Panc1 (cell line): ENCODE measurements around the gene C5orf58. TPM values are rescaled to one million over a fixed set of nuclear protein-coding genes. Genes with fewer than 3 reads are reported as not detected.

ENCODE experiments used
- ATAC-seq: fragments of 200-7000 bp; cut with Tn5 transposase; 2 replicates; pipeline ENCODE4 v1.9.1; 2020; ENCODE audit warnings: mild to moderate bottlenecking, moderate library complexity
- BruUV-seq: library from RNA; stranded (reverse); fragments of 400-500 nt; replicated peaks from 2 replicates; lab custom pipeline; 2021; lab: Mats Ljungman, UMichigan
- CTCF ChIA-PET: fragments of 300-600 bp; sonication (Branson Sonifier 250); formaldehyde crosslinking; loops from one replicate; lab custom pipeline; 2022; ENCODE audit warnings: antibody characterized with exemption; lab: Charles Lee
- POLR2A ChIA-PET: fragments of 300-600 bp; sonication (Branson Sonifier 250); formaldehyde crosslinking; loops from one replicate; lab custom pipeline; 2022; ENCODE audit warnings: antibody characterized with exemption; lab: Charles Lee
- DNase-seq: peaks from one replicate; pipeline ENCODE4 v3.0.0-alpha.2; 2010; ENCODE audit warnings: low read depth, low spot score
- H3K27ac ChIP-seq: 2 replicates; pipeline ENCODE4 v1.5.1; 2011; ENCODE audit warnings: mild to moderate bottlenecking, low read length, inconsistent platforms
- H3K27me3 ChIP-seq: fragments of 200-500 bp; sonication (Bioruptor generic); 2 replicates; pipeline ENCODE4 v1.6.0; 2014; ENCODE audit warnings: low read length, inconsistent platforms; ENCODE audit not compliant: control insufficient read depth, insufficient read depth
- H3K36me3 ChIP-seq: fragments of 200-500 bp; sonication (Bioruptor generic); 2 replicates; pipeline ENCODE4 v1.5.1; 2014; ENCODE audit warnings: inconsistent platforms, mild to moderate bottlenecking, low read length, moderate library complexity; ENCODE audit not compliant: control insufficient read depth, insufficient read depth
- H3K4me1 ChIP-seq: 2 replicates; pipeline ENCODE4 v1.5.1; 2011; ENCODE audit warnings: inconsistent platforms, mild to moderate bottlenecking, low read length, moderate library complexity; ENCODE audit not compliant: control insufficient read depth, insufficient read depth
- H3K4me3 ChIP-seq, 2 experiments: 2 replicates each; pipeline ENCODE4 v1.5.1; 2011 to 2012; ENCODE audit warnings: low read depth in 2 of 2, low read length in 2 of 2, mild to moderate bottlenecking in 2 of 2, inconsistent platforms in 1 of 2, moderate library complexity in 1 of 2
- H3K9me3 ChIP-seq: fragments of 200-500 bp; sonication (Bioruptor generic); 2 replicates; pipeline ENCODE4 v1.5.1; 2014; ENCODE audit warnings: low read depth, mild to moderate bottlenecking, inconsistent platforms, low read length, moderate library complexity; ENCODE audit not compliant: control insufficient read depth, insufficient read depth
- POLR2AphosphoS5 ChIP-seq: IDR thresholded peaks from 2 replicates; pipeline ENCODE4 v1.6.1; 2012; ENCODE audit warnings: mild to moderate bottlenecking, low read depth, low read length, moderate library complexity
- SIN3A ChIP-seq: IDR thresholded peaks from 2 replicates; pipeline ENCODE4 v1.6.1; 2012; ENCODE audit warnings: low read depth, mild to moderate bottlenecking, low read length, moderate library complexity, borderline replicate concordance; ENCODE audit not compliant: insufficient read depth
- TCF7L2 ChIP-seq: IDR thresholded peaks from 2 replicates; pipeline ENCODE4 v1.6.1; 2011; ENCODE audit warnings: mild to moderate bottlenecking, low read depth, low read length, inconsistent platforms
- in situ Hi-C: cut with HindIII; loops from 2 replicates; pipeline ENCODE4 v1.10.0; 2016; ENCODE audit warnings: low sequenced_read_pairs, low pct_unique_long_range_greater_than_20kb
- intact Hi-C: fragments of 100-400 bp; cut with micrococcal nuclease; formaldehyde crosslinking; loops from one replicate; pipeline ENCODE4 v1.10.0; 2022; ENCODE audit not compliant: unreplicated experiment
- total RNA-seq: library from RNA; stranded (reverse); gene quantifications from one replicate; pipeline ENCODE4 v1.2.1, GENCODE V29; 2021; ENCODE audit not compliant: unreplicated experiment
- TF ChIP-seq, protein P1 (sequence below): fragments of 450-650 bp; IDR thresholded peaks from 2 replicates; pipeline ENCODE4 v1.5.1; 2017; ENCODE audit warnings: mild to moderate bottlenecking
- TF ChIP-seq, protein P2 (sequence below), 2 experiments: IDR thresholded peaks; 2 replicates each; pipeline ENCODE4 v1.6.1; 2011 to 2012; ENCODE audit warnings: low read depth in 2 of 2, control low read depth in 1 of 2, low read length in 1 of 2, mild to moderate bottlenecking in 1 of 2, moderate library complexity in 1 of 2; ENCODE audit not compliant: insufficient read depth in 1 of 2

Gene C5orf58
- total RNA-seq, 1 experiment from 2014 or later: 0.15 TPM

DNA sequence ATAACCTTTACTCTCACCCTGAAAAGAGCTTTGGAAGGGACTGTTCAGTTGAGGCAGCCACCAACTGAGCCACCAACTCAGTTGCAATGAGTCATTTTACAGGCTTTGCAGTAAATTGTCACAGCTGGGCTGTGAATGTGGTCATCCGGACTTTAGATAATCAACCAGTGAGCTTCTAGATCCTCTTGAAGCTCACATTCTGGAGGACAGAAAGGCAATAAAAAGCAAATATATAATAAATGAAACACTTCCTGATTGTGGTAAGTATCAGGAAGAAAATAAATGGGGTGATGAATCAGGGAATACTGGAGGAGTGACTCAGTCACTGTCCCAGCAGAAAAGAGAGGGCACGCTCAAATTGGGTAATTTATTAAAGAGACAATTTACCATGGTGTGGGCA lies 13.2 kb upstream of the C5orf58 start:
- H3K27me3 ChIP-seq: no peaks in the 10 kb centered on the region
- H3K4me3 ChIP-seq: no peak overlapping the region
- H3K9me3 ChIP-seq: no peaks in the 10 kb centered on the region
- peak; percentile 52 for ATAC-seq
- BruUV-seq: no TSS peak
- no peak overlapping the region for H3K27ac ChIP-seq
- ChIA-PET CTCF (interaction anchor here (0.9 kb wide), 1 partner anchor 97 kb away, joined by 3 read pairs; no protein-coding TSS in a partner anchor), POLR2A (no interaction called here)
- intact Hi-C loops: loop anchor here (5.0 kb wide), 1 partner anchor 517 kb away; no protein-coding TSS in a partner anchor
- in situ Hi-C loops: no loop called here
- peaks cover 10% of the 10 kb centered on the region for H3K4me1 ChIP-seq
- TF ChIP-seq TCF7L2: no peak
- TF ChIP-seq, protein P1, sequence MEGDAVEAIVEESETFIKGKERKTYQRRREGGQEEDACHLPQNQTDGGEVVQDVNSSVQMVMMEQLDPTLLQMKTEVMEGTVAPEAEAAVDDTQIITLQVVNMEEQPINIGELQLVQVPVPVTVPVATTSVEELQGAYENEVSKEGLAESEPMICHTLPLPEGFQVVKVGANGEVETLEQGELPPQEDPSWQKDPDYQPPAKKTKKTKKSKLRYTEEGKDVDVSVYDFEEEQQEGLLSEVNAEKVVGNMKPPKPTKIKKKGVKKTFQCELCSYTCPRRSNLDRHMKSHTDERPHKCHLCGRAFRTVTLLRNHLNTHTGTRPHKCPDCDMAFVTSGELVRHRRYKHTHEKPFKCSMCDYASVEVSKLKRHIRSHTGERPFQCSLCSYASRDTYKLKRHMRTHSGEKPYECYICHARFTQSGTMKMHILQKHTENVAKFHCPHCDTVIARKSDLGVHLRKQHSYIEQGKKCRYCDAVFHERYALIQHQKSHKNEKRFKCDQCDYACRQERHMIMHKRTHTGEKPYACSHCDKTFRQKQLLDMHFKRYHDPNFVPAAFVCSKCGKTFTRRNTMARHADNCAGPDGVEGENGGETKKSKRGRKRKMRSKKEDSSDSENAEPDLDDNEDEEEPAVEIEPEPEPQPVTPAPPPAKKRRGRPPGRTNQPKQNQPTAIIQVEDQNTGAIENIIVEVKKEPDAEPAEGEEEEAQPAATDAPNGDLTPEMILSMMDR: no peak
- TF ChIP-seq, protein P2, sequence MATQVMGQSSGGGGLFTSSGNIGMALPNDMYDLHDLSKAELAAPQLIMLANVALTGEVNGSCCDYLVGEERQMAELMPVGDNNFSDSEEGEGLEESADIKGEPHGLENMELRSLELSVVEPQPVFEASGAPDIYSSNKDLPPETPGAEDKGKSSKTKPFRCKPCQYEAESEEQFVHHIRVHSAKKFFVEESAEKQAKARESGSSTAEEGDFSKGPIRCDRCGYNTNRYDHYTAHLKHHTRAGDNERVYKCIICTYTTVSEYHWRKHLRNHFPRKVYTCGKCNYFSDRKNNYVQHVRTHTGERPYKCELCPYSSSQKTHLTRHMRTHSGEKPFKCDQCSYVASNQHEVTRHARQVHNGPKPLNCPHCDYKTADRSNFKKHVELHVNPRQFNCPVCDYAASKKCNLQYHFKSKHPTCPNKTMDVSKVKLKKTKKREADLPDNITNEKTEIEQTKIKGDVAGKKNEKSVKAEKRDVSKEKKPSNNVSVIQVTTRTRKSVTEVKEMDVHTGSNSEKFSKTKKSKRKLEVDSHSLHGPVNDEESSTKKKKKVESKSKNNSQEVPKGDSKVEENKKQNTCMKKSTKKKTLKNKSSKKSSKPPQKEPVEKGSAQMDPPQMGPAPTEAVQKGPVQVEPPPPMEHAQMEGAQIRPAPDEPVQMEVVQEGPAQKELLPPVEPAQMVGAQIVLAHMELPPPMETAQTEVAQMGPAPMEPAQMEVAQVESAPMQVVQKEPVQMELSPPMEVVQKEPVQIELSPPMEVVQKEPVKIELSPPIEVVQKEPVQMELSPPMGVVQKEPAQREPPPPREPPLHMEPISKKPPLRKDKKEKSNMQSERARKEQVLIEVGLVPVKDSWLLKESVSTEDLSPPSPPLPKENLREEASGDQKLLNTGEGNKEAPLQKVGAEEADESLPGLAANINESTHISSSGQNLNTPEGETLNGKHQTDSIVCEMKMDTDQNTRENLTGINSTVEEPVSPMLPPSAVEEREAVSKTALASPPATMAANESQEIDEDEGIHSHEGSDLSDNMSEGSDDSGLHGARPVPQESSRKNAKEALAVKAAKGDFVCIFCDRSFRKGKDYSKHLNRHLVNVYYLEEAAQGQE (IDR thresholded peaks at IDR 0.05; ENCODE audit: insufficient read depth in 1 of 2, low read depth in 2 of 2, low read length in 1 of 2): no peak
- no peak for TF ChIP-seq POLR2AphosphoS5
- TF ChIP-seq SIN3A: no peak
- no peak for DNase-seq
- H3K36me3 ChIP-seq: no peaks in the 10 kb centered on the region

DNA sequence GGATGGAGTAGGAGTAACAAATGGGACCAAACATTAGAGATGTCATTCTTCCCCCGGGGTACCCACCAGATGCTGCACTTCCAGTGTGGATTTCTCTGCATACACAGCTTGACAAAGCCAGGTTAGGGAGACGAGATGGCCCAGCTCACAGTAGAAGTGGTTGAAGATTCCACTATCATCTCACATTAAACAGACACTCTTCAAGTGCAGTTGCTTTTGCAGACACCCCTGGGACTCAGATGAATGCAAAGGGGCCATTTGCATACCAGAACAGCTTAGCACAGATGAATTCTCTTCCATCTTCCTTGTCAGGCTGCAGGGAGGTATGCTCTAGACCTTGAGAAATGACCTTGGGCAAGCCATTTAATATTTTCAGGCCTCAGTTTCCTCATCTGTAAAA lies 12.6 kb upstream of the C5orf58 start:
- H3K4me1 ChIP-seq: peaks cover 10% of the 10 kb centered on the region
- ATAC-seq: no peak
- H3K9me3 ChIP-seq: no peaks in the 10 kb centered on the region
- ChIA-PET CTCF (interaction anchor here (0.5 to 0.9 kb wide), 2 partner anchors 98 to 265 kb away, joined by 3 read pairs; no protein-coding TSS in a partner anchor), POLR2A (no interaction called here)
- no peaks in the 10 kb centered on the region for H3K36me3 ChIP-seq
- intact Hi-C loops (no loop called here), in situ Hi-C loops (no loop called here)
- no TSS peak for BruUV-seq
- no peaks in the 10 kb centered on the region for H3K27me3 ChIP-seq
- no peak overlapping the region for H3K27ac ChIP-seq
- no peak for DNase-seq
- no peak for TF ChIP-seq POLR2AphosphoS5
- TF ChIP-seq, protein P2 (IDR thresholded peaks at IDR 0.05; ENCODE audit: insufficient read depth in 1 of 2, low read depth in 2 of 2, low read length in 1 of 2): no peak
- TF ChIP-seq, protein P1: no peak
- no peak for TF ChIP-seq SIN3A
- no peak for TF ChIP-seq TCF7L2
- H3K4me3 ChIP-seq: no peak overlapping the region
